SJCRH30 (cell line): ENCODE data around the gene RSPH9. TPM values are rescaled to one million over a fixed set of nuclear protein-coding genes. Genes with fewer than 3 reads are reported as not detected.
"Not testable (repeated sequence)": the region's sequence is repeated elsewhere in the genome, so short reads cannot be mapped to it uniquely, and the experiment has no call there.

Source experiments
- DNase-seq, 2 experiments: peaks; one replicate each; pipeline ENCODE4 v3.0.0-alpha.2; 2015 to 2020
- H3K27ac ChIP-seq: fragments of 250-450 bp; sonication (Bioruptor Pico); 2 replicates; pipeline ENCODE4 v1.5.1; 2020; ENCODE audit warnings: mild to moderate bottlenecking, moderate library complexity
- H3K27me3 ChIP-seq: fragments of 250-450 bp; sonication (Bioruptor Pico); 2 replicates; pipeline ENCODE4 v1.5.1; 2020; ENCODE audit warnings: mild to moderate bottlenecking, moderate library complexity
- H3K36me3 ChIP-seq: fragments of 250-450 bp; sonication (Bioruptor Pico); 2 replicates; pipeline ENCODE4 v1.5.1; 2020; ENCODE audit warnings: mild to moderate bottlenecking, moderate library complexity
- H3K4me1 ChIP-seq: fragments of 250-450 bp; sonication (Bioruptor Pico); 2 replicates; pipeline ENCODE4 v1.5.1; 2020; ENCODE audit warnings: mild to moderate bottlenecking, moderate library complexity
- H3K4me3 ChIP-seq: fragments of 250-450 bp; sonication (Bioruptor Pico); 2 replicates; pipeline ENCODE4 v1.5.1; 2020; ENCODE audit warnings: mild to moderate bottlenecking, moderate library complexity
- H3K9me3 ChIP-seq: fragments of 250-450 bp; sonication (Bioruptor Pico); replicated peaks from 2 replicates; pipeline ENCODE4 v1.5.1; 2020; ENCODE audit warnings: mild to moderate bottlenecking, moderate library complexity
- total RNA-seq: library from RNA; depleted of rRNA; stranded (reverse); fragments of >200 nt; shearing (Covaris generic); gene quantifications from 2 replicates; pipeline ENCODE4 v1.2.3, GENCODE V29; 2014

The RSPH9 gene
- total RNA-seq, 1 experiment from 2014 or later: not detected

DNA sequence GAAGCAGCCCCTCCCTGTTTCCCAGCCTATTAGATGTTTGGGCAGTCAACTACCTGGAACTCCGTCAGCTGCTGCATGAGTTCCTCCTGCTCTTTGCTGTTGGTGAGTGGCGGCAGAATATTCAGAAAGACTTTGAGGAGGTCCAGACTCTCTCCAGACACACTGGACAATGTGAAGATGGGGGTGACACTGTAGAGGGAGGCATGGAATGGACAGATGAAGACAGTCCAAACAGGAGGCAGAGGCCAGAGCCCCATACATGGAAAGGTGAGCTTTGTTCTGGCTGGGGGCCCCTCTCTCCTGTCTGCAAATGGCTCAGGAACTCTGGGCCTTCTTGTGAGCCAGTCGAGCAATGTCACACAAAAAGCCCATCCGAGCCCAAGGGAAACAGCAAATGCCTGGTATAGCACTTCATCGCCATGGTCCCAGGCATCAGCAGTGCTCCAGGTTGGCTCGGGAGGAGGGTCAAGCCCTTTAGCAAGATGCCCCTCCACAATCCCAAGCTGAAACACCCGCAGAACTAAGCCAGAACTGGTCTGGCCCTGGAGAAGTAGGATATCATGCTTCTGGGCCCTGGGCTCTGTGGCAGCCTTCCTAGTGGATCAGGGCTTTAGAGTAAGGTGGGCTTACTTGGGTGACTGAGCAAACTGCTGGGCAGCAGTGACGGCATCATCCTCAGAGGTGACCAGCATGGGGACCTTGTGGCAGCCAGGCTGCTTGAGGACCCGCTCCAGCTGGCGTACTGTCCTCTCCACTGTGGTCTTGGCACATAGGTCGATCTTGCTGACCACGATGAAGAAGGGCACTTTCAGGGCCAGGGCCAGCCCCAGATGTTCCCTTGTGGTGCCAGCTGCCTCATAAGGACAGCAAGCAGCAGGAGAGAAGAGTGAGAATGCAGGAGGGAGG, 20.7 kb upstream of the RSPH9 start:
- no peak overlapping the region for H3K27ac ChIP-seq
- no peak for DNase-seq
- H3K36me3 ChIP-seq: peaks cover 57% of the 10 kb centered on the region
- H3K9me3 ChIP-seq: no peaks in the 10 kb centered on the region
- H3K4me1 ChIP-seq: peaks cover 12% of the 10 kb centered on the region
- H3K4me3 ChIP-seq: no peak overlapping the region
- H3K27me3 ChIP-seq: no peaks in the 10 kb centered on the region

DNA sequence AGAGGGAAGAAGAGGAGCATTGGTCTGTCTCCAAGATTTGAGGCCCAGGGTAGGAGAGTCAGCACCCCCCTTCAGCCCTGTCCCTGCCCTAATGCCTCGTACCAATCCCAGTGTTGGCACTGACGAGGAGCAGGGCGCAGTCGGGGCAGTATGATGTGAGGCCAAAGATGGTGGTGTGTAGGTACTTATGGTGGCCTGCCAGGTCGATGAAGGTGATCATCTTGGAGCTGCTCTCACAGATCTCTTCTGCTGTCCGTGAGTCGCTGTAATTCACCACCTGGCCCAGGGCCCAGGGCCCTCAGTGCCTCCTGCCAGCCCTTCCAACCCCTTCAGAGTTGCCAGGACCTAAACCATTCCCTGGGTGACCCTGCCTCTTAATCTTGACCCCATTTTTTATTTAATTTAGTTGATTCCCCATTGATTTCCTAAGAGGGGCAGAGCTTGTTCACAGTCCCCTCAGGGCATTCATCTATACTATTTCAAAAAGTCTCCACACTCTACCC, 20.0 kb upstream of the RSPH9 start:
- no peaks in the 10 kb centered on the region for H3K9me3 ChIP-seq

DNA sequence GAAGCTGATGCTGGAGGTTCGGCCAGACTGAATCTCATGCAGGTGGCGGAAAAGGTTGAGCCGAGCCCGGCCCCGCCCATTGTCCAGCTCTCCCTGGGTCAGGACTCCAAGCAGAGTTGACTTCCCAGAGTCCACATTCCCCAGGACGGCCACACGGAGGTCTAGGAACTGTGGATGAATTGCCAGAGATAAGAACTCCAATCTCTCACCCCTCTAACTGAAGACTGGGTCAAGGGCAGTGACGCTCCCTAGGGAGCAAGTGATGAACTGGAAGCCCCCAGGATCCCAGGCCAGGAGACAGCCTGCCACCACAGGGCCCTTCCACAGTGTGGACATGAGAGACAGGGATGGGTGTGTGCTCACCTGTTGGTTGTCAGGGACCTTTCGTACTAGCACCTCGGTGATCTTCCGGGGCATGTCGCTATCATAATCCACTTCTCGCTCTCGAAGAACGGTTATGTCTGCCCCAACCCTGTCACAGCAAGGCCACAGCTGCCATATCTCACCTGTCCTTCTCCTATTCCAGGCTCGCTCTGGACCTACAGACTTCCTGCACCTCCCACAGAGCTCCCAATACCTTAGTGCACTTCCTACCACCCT, 19.3 kb upstream of the RSPH9 start:
- H3K36me3 ChIP-seq: peaks cover 52% of the 10 kb centered on the region
- DNase-seq: no peak
- no peak overlapping the region for H3K27ac ChIP-seq
- no peaks in the 10 kb centered on the region for H3K27me3 ChIP-seq
- peaks cover 12% of the 10 kb centered on the region for H3K4me1 ChIP-seq
- H3K4me3 ChIP-seq: no peak overlapping the region
- H3K9me3 ChIP-seq: no peaks in the 10 kb centered on the region

More for the DNA sequence above, 20.0 kb upstream of the RSPH9 start:
- DNase-seq: no peak
- Histone ChIP-seq H3K27ac (no peak overlapping the region), H3K4me3 (no peak overlapping the region), H3K27me3 (no peaks in the 10 kb centered on the region), H3K36me3 (peaks cover 56% of the 10 kb centered on the region), H3K4me1 (peaks cover 12% of the 10 kb centered on the region)

DNA sequence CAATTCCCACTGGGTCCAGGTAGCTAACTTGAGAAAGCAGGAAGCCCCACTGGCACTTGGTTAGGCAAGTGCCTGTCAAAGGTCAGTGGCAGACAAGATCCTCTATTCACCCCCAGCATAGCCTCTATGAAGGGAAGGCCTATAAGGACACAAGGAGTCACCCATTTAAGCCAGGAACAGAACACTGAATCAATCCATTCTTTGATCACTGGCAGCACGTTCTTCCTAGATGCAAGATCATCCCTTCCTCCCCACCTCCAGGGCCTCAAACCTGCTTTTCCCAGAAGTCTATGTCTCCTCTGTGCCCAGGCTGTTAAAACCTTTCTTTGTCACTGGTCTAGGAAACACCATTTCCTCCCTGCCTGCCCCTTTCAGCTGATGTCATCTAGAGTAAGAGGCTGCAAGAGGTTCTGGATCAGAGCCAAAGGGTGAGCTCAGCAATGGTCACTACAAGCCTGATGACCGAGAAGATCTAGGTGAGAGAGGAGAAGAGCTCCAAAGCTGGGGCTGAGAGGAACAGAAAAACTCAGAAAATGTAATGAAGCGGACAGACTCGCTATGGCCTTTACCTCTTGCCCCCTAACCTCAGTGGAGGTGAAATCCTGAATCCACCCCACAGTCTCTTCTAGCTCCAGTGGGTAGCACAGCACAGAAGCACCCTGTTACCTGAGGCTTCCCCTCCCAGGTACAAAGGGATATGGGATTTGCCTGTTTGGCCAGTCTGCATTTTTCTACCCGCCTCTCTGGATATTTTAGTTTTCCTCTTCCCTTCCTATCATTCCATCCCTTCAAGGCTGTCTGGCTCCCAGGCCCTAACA, 17.6 kb upstream of the RSPH9 start:
- Histone ChIP-seq H3K9me3 (no peaks in the 10 kb centered on the region), H3K27me3 (no peaks in the 10 kb centered on the region), H3K4me1 (peaks cover 12% of the 10 kb centered on the region), H3K4me3 (peak overlapping the region; percentile 94; the same call in 1 of the 2 replicates), H3K36me3 (peaks cover 42% of the 10 kb centered on the region), H3K27ac (peak overlapping the region; percentile 96)
- peak; percentile 89 to 91 for DNase-seq

DNA sequence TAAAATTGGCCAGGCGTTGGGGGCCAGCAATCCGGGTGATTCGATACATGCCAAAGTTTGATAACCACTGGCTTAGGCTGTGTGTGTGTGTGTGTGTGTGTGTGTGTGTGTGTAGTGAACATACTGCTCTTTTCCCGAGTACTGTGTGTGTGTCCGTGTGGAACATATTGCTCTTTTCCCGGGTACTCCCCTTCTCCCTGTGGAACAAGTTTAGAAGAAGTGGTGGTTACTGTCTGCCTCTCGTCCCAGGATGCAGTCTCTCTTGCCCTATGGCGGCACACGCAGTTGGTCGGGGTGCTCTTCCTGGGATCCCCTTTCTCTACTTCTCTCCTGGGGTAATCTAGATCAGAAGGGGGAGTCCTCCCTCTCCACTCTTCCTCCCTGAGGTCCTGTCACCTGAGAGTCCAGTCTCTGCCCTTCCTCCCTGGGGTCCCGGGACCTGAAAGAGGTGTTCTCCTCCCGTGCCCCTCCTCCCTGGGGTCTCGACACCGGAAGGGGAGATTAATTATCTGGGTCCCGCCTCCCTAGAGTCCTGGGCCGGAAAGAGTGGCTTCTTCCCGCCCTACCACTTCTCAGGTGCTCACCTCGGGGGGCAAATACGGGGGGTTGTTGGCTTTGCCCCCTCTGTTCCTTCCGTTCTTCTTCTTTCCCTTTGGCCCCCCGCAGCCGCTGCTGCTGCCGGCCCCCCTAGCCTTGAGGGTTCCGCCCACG, 16.3 kb upstream of the RSPH9 start:
- peak overlapping the region; percentile 94 for H3K4me3 ChIP-seq
- H3K27me3 ChIP-seq: no peaks in the 10 kb centered on the region
- DNase-seq: peak; percentile 72 to 76
- H3K4me1 ChIP-seq: peaks cover 12% of the 10 kb centered on the region
- peaks cover 28% of the 10 kb centered on the region for H3K36me3 ChIP-seq
- H3K9me3 ChIP-seq: no peaks in the 10 kb centered on the region
- peak overlapping the region; percentile 96 for H3K27ac ChIP-seq

DNA sequence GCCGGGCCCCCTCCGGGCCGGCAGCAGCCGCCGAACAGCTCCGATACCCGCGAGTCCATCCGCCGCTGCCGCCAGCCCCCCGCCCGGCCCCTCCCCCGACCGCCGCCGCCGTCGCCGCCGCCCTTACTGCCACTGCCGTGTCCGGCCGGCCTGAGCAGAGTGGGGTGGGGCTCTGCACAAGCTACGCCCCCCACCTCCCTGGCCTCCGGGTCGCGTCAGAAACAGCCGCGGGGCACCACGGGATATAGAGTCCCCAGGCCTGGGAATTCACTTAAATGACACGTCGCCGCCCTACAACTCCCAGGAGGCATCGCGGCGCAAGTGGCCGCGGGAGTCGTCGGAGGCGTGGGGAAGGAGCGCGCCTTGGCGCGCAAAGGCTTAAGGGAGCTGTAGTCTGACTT, 15.7 kb upstream of the RSPH9 start, which contains the start of gene GTPBP2:
Gene GTPBP2, minus strand, starts transcription at position 161 of the 401 bp plus-strand sequence. Its CDS starts 102 bp downstream, at position 59.
- H3K4me1 ChIP-seq: peaks cover 12% of the 10 kb centered on the region
- peak within 1 kb of the TSS; percentile 96 for H3K27ac ChIP-seq
- DNase-seq: peak; percentile 99
- no peaks in the 10 kb centered on the region for H3K9me3 ChIP-seq
- H3K4me3 ChIP-seq: peak within 1 kb of the TSS; percentile 94
- H3K27me3 ChIP-seq: no peaks in the 10 kb centered on the region
- peaks cover 23% of the 10 kb centered on the region for H3K36me3 ChIP-seq

DNA sequence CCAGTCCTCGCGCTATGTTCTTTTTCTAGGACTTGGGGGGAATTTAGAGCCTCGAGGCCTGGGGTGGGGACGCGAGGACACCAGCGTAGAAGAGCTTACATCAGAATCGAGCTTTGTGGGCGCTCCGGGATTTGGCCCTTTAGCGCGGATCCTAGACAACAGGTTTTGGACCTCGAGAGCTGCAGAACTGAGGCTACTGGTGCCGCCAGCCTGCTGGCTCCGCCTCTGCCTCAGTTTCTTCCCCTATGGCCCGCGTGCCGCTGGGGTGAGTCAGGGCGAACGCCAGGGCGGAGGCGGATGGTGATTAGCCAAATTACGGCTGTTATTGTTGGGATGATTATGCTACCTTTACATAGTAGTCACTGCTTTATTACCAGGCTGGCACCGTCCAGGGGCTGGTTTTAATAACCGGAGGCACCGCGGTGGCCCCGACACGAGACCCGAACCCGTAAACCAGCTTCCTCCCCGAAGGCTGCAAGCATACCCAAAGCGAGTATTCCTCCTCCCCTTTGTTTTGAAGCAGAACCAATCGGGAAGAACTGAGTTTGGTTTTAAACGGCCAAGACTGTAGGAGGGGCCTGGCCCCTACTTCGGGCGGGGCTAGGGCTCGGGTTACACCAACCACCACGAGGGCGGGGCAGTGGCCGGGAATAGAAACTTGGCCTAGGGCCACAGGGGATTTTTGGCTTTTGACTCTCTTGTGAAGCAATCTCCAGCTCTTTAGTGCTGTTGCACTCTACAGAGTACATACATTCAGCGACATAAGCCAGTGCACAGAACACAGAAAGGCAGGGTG, 15.1 kb upstream of the RSPH9 start:
- H3K9me3 ChIP-seq: no peaks in the 10 kb centered on the region
- peaks cover 18% of the 10 kb centered on the region for H3K36me3 ChIP-seq
- H3K4me3 ChIP-seq: peak overlapping the region; percentile 62
- H3K27me3 ChIP-seq: no peaks in the 10 kb centered on the region
- H3K27ac ChIP-seq: peak overlapping the region; percentile 96
- DNase-seq: peak; percentile 97 to 99
- peaks cover 12% of the 10 kb centered on the region for H3K4me1 ChIP-seq

DNA sequence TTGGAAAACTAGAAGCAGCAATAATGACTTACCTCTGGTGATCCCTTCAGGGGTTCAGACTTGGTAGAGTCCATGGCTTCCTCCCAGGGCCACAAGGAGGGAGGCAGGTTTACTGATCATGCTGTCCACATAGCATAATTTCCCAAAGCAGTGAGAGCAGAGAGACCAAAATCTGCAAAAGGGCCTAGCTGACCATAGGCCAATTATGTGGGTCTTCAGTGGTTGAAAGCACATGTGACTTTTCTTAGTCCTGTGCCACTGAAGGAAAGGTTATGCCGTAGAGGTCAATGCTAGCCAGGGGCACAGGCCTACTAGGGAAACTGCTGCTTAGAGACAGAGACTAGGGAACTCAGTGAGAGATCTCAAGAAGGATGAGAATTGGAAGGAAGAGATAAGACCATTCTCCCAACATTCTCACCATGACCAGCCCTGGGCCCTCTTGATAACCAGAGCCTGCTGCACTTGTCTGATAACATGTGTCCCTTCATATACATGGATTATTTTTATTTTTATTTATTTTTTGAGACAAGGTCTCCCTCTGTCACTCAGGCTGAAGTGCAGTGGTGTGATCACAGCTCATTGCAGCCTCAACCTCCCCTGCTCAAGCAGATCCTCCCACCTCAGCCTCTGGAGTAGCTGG, 13.7 kb upstream of the RSPH9 start:
- DNase-seq: no peak
- Histone ChIP-seq H3K4me3 (no peak overlapping the region), H3K4me1 (peaks cover 12% of the 10 kb centered on the region), H3K27ac (no peak overlapping the region), H3K27me3 (no peaks in the 10 kb centered on the region), H3K36me3 (peaks cover 5% of the 10 kb centered on the region; the same call in 1 of the 2 replicates), H3K9me3 (no peaks in the 10 kb centered on the region)

DNA sequence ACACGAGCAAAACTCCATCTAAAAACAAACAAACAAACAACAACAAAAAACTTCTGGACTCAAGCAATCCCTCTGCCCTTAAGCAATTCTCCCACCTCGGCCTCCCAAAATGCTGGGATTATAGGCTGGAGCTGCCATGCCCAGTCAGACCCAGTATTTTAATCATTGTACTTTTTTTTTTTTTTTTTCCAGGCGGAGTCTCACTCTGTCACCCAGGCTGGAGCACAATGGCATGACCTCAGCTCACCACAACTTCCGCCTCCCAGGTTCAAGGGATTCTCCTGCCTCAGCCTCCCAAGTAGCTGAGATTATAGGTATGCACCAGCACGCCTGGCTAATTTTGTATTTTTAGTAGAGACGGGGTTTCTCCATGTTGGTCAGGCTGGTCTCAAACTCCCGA, 11.8 kb upstream of the RSPH9 start:
- not testable (repeated sequence) for H3K9me3 ChIP-seq, H3K4me1 ChIP-seq, DNase-seq, H3K27me3 ChIP-seq, H3K4me3 ChIP-seq, H3K27ac ChIP-seq, H3K36me3 ChIP-seq

DNA sequence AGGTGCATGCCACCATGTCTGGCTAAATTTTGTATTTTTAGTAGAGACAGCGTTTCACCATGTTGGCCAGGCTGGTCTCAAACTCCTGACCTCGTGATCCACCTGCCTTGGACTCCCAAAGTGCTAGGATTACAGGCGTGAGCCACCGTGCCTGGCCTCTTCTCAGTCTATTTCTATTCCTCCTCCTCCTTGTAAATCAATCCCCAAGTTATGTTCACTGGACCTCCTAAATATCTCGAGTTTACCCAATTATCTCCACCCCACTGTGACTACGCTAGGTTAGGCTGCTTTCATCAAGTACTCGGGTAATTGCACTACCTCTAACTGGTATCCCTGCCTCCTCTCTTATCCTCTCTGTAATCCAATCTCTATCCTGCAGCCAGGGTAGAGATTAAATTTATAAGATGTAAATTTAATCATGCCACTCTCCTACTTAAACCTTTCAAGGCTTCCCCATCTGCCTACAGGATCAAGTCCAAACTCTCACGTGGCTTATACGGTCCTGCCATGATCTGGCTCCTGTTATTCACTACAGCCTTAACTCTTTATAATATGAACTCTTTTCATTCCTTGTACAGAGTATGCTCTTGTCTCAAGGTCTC, 10.0 kb upstream of the RSPH9 start:
- no peaks in the 10 kb centered on the region for H3K9me3 ChIP-seq
- peaks cover 18% of the 10 kb centered on the region for H3K36me3 ChIP-seq
- H3K27ac ChIP-seq: no peak overlapping the region
- no peaks in the 10 kb centered on the region for H3K27me3 ChIP-seq
- no peak for DNase-seq
- 0 out of 2 replicates have a peak, but pooled peaks cover 3% of the 10 kb centered on the region for H3K4me1 ChIP-seq
- H3K4me3 ChIP-seq: no peak overlapping the region

DNA sequence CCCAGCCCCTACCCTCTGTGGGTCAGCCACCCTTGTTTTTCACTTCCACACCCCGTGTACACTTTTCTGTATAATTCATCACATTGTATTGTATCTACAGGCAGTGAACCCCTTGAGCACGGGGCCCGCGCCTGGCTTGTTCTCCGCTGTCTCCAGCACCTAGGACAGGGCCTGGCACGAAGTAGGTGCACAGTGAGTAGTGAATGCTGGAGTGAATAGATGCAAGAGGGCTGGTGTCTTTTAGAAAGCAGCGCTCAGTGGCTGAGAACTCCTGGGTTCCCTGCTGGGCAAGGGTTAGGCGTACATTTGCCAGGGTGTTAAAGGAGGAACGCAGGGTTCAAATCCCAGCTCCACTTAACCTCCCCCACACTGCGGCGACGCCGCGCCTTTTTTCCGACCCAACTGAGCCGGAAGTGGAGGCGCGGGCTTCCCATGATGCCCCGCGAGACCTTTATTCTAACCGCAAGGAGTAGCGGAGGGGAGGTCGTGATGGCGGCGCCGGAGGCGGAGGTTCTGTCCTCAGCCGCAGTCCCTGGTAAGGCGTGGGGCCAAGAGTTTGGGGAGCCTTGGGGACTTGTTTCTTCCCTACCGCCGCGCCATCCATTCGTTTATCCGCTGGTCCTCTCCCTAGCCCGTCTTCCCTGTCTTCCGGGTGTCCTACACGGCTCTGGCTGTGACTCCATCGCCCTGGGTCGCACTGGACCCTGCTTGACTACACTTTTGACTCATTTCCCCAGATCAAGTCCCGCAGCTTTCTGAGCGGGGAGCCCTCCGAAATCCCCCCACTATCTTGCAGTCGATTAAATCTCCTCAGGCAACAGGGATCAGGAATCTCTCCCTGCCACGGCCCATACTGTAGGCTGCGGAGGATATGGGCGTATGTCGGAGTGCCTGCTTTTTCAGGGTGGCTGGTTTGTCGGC, 9.2 kb upstream of the RSPH9 start, which contains the start of gene MAD2L1BP:
Gene MAD2L1BP, plus strand, starts transcription at position 454 of the 921 bp plus-strand sequence. Its CDS starts 36 bp downstream, at position 490.
- Histone ChIP-seq H3K36me3 (peaks cover 26% of the 10 kb centered on the region), H3K4me1 (0 out of 2 replicates have a peak, but pooled peaks cover 3% of the 10 kb centered on the region), H3K27ac (peak within 1 kb of the TSS; percentile 52), H3K4me3 (peak within 1 kb of the TSS; percentile 82), H3K27me3 (no peaks in the 10 kb centered on the region), H3K9me3 (no peaks in the 10 kb centered on the region)
- DNase-seq: peak; percentile 84 to 85

DNA sequence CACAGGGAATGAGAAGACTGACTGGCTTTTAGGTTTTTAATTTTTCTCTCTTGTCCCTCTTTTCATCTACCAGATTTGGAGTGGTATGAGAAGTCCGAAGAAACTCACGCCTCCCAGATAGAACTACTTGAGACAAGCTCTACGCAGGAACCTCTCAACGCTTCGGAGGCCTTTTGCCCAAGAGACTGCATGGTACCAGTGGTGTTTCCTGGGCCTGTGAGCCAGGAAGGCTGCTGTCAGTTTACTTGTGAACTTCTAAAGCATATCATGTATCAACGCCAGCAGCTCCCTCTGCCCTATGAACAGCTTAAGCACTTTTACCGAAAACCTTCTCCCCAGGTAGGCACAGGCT, 8.6 kb upstream of the RSPH9 start:
- Histone ChIP-seq H3K4me1 (0 out of 2 replicates have a peak, but pooled peaks cover 3% of the 10 kb centered on the region), H3K27ac (peak overlapping the region; percentile 52; the same call in 1 of the 2 replicates), H3K36me3 (peaks cover 33% of the 10 kb centered on the region), H3K4me3 (peak overlapping the region; percentile 82), H3K27me3 (no peaks in the 10 kb centered on the region), H3K9me3 (no peaks in the 10 kb centered on the region)
- peak in 1 of 2 experiments; percentile 24 for DNase-seq
